OCI-M2 (cell line): ENCODE measurements around the gene DQX1.
"Not testable (repeated sequence)": the region's sequence is repeated elsewhere in the genome, so short reads cannot be mapped to it uniquely, and the experiment has no call there.

Experiments
- DNase-seq: peaks from one replicate; lab custom pipeline; 2025; ENCODE audit not compliant: unreplicated experiment; lab: John Stamatoyannopoulos, UW

Gene DQX1

DNA sequence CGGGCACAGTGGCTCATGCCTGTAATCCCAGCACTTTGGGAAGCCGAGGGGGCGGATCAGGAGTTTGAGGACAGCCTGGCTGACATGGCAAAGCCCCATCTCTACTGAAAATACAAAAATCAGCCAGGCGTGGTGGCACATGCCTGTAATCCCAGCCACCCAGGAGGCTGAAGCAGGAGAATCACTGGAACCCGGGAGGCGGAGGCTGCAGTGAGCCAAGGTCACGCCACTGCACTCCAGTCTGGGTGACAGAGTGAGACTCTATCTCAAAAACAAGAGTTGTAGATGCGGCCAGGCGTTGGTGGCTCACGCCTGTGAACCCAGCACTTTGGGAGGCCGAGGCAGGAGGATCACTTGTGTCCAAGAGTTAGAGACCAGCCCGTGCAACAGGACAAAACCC lies 55.3 kb downstream of the DQX1 start:
- DNase-seq = not testable (repeated sequence)
